GM13976 (cell line): ENCODE results near the gene LAD1.

Experiments used
- DNase-seq: peaks from one replicate; pipeline ENCODE4 v3.0.0; 2012; ENCODE audit warnings: low spot score
- in situ Hi-C: fragments of 300-500 bp; cut with MboI; formaldehyde crosslinking; loops from one replicate; pipeline ENCODE4 v1.12.0; 2022; ENCODE audit warnings: low sequenced_read_pairs, mixed read lengths, inconsistent platforms; ENCODE audit not compliant: unreplicated experiment
- TF ChIP-seq, protein P1 (sequence below): IDR thresholded peaks from 2 replicates; pipeline ENCODE4 v1.5.1; 2012; ENCODE audit warnings: borderline replicate concordance, mild to moderate bottlenecking; ENCODE audit not compliant: insufficient read depth; ENCODE audit errors: extremely low read depth, missing control alignments, control extremely low read depth

Gene LAD1, protein sequence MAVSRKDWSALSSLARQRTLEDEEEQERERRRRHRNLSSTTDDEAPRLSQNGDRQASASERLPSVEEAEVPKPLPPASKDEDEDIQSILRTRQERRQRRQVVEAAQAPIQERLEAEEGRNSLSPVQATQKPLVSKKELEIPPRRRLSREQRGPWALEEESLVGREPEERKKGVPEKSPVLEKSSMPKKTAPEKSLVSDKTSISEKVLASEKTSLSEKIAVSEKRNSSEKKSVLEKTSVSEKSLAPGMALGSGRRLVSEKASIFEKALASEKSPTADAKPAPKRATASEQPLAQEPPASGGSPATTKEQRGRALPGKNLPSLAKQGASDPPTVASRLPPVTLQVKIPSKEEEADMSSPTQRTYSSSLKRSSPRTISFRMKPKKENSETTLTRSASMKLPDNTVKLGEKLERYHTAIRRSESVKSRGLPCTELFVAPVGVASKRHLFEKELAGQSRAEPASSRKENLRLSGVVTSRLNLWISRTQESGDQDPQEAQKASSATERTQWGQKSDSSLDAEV

DNA sequence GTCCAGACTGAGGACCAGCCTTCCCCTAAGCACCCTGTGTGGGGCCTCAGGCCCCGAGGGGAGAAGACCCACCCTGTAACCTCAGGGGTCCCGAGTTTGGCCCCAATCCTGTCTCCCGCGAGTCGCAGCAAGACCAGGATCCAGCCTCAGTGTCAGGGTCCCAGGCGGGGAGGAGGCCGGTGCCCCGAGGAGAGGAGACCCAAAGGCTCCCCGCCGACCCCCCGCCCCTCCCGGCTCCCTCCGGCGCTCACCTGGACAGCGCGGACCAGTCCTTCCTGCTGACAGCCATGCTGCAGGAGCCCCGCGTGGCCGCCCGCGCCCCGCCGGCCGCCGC lies at the start of gene LAD1:
LAD1 (minus strand) TSS at position 307 of the 334 bp plus-strand sequence; CDS start at position 289, 18 bp downstream.
- in situ Hi-C loops = no loop called here
- DNase-seq = no peak
- TF ChIP-seq, protein P1, sequence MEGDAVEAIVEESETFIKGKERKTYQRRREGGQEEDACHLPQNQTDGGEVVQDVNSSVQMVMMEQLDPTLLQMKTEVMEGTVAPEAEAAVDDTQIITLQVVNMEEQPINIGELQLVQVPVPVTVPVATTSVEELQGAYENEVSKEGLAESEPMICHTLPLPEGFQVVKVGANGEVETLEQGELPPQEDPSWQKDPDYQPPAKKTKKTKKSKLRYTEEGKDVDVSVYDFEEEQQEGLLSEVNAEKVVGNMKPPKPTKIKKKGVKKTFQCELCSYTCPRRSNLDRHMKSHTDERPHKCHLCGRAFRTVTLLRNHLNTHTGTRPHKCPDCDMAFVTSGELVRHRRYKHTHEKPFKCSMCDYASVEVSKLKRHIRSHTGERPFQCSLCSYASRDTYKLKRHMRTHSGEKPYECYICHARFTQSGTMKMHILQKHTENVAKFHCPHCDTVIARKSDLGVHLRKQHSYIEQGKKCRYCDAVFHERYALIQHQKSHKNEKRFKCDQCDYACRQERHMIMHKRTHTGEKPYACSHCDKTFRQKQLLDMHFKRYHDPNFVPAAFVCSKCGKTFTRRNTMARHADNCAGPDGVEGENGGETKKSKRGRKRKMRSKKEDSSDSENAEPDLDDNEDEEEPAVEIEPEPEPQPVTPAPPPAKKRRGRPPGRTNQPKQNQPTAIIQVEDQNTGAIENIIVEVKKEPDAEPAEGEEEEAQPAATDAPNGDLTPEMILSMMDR = no peak

DNA sequence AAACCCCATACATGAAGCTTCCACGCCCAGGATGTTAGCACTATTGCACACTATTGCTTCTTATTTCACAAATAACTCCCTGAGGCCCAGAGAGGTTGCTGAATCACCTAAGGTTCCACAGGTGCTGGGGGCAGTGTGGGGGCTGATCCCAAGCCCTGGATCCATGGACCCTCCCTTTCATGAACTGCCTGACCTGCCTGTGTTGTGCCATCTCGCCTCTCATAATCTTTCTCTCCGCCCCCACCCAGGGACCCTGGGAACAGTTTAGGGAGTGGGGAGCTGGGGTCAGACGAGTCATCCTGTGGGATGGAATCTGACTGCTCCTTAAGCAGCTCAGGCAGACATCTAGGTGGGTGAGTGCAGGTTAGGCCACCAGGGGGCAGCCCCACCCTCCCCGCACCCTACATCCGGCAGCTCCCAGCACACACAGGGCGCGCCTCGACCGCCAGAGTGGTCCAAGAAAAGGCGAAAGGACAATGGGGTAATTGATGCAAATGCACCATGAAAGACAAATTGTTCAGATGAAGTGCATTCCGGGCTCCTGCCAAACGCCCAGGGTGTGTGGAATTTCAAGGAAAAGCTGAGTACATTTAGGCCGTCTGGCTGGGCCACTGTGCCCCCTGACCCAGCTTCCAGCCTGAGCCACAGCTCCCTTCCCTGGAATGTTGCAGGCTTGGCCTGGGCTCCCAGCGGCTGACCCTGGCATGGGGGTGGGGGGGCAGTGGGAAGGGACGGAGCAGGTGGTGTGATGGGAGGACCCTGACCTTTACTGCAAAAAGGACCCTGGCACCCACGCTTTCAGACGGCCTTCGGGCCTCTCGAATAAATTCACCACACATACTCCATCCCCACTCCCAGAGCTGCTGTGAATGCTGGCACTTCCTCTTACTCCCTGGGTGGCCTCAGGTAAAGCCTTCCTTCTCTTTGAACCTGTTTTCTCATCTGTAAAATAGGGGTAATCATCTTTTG lies 49.1 kb upstream of the LAD1 start:
- TF ChIP-seq, protein P1 = peak; percentile 90
- peak; percentile 88 for DNase-seq
- in situ Hi-C loops = loop anchor here (10.0 kb wide), 1 partner anchor 67 kb away; no protein-coding TSS in a partner anchor

DNA sequence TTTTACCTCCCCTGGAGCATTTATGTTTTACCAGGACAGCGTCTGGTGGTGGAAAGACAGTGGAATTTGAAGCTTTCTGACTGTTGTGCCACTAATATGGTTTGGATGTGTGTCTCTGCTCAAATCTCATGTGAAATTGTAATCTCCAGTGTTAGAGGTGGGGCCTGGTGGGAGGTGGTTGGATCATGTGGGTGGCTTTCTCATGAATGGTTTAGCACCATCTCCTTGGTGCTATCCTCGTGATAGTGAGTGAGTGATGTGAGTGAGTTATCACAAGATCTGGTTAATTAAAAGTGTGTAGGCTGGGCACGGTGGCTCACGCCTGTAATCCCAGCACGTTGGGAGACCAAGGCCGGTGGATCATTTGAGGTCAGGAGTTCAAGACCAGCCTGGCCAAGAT lies 46.2 kb upstream of the LAD1 start:
- DNase-seq = no peak
- TF ChIP-seq, protein P1 = no peak
- in situ Hi-C loops = loop anchor here (10.0 kb wide), 1 partner anchor 69 kb away; no protein-coding TSS in a partner anchor

DNA sequence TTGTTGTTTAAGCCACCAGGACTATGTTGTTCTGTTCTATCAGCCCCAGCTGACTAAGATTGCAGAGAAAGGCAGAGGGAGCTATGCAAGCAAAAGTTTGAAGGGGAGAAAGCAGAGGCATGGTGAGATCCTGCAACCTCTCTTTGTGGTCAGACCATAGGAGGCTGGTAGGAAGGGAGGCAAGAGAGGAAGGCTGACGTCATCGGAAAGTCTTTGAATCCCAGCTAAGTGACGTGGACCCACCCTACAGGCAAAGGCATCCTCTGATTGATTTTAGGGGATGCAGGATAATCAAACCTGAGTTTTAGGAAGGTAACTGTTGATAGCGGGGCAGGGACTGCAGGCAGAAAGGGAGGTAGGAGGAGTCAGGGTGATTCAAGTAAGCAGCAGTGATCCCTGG lies 45.7 kb upstream of the LAD1 start:
- in situ Hi-C loops = loop anchor here (10.0 kb wide), 1 partner anchor 70 kb away; no protein-coding TSS in a partner anchor
- no peak for DNase-seq
- TF ChIP-seq, protein P1 = no peak

DNA sequence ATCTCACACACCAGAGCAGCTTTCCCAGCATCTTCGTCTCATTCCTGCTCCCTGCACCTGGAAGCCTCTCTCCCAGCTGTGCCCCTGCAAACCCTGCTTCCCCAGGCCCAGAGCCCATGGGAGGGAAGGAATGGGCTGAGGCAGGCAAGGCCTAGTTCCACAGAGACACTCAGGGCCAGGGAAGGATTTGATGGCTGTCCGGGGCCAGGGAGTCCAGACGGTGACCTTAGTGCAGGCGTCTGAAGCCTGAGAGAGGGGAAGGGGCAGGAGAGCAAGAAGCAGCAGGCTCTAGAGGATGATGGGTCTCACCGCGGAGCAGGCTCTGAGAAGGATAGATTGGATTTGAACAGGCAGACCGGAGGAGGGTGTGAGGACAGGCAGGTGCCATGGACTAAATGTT lies 44.6 kb upstream of the LAD1 start:
- in situ Hi-C loops = loop anchor here (10.0 kb wide), 1 partner anchor 71 kb away; no protein-coding TSS in a partner anchor
- no peak for DNase-seq
- TF ChIP-seq, protein P1 = no peak

DNA sequence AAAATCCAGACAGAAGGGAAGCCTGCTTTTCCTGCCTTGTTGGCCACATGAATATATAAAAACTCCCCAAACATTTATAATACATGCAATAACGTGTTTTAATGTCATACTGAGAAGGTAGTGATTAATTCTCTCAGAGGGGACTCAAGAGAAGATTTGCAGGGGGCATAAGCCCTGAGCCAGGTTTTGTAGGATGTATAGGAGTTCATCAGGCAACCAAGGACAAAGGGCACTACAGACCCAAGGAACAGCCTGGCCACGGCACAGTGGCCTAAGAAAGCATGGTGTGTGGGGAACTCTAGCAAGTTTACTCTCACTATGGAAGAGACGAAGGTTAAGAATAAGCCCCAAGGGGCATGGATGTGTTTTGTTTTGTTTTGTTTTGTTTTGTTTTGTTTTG lies 37.8 kb upstream of the LAD1 start:
- in situ Hi-C loops = no loop called here
- no peak for DNase-seq
- TF ChIP-seq, protein P1 = no peak
